ENCODE data around the gene FKBP14.

The FKBP14 gene

GRCh38 chr7:29996321-29996720, 30.2 kb downstream of the FKBP14 start:
- DNase-seq (ENCODE audit: low read depth) = peak; percentile 23
- TF ChIP-seq CTCF (conservative IDR thresholded peaks at IDR 0.05; ENCODE audit: low read length) = no peak
- H3K4me3 ChIP-seq (ENCODE audit: low read length) = no peak overlapping the region

GRCh38 chr7:29995652-29996051, 30.9 kb downstream of the FKBP14 start:
- no peak for DNase-seq (ENCODE audit: low read depth)
- no peak overlapping the region for H3K4me3 ChIP-seq (ENCODE audit: low read length)
- TF ChIP-seq CTCF (conservative IDR thresholded peaks at IDR 0.05; ENCODE audit: low read length) = no peak

GRCh38 chr7:29993140-29993539, 33.4 kb downstream of the FKBP14 start:
- no peak for TF ChIP-seq CTCF (conservative IDR thresholded peaks at IDR 0.05; ENCODE audit: low read length)
- H3K4me3 ChIP-seq (ENCODE audit: low read length) = no peak overlapping the region
- no peak for DNase-seq (ENCODE audit: low read depth)

GRCh38 chr7:29991937-29992336, 34.6 kb downstream of the FKBP14 start:
- no peak for TF ChIP-seq CTCF (conservative IDR thresholded peaks at IDR 0.05; ENCODE audit: low read length)
- DNase-seq (ENCODE audit: low read depth) = no peak
- no peak overlapping the region for H3K4me3 ChIP-seq (ENCODE audit: low read length)

GRCh38 chr7:29990931-29991330, 35.6 kb downstream of the FKBP14 start:
- no peak for TF ChIP-seq CTCF (conservative IDR thresholded peaks at IDR 0.05; ENCODE audit: low read length)
- no peak for DNase-seq (ENCODE audit: low read depth)
- no peak overlapping the region for H3K4me3 ChIP-seq (ENCODE audit: low read length)

GRCh38 chr7:29989257-29989995, 37.1 kb downstream of the FKBP14 start, which contains the start of gene SCRN1:
Gene SCRN1, minus strand, starts transcription at chr7:29989801. Its CDS starts 20,734 bp downstream, at chr7:29969067.
- DNase-seq (ENCODE audit: low read depth) = peak; percentile 32
- H3K4me3 ChIP-seq (ENCODE audit: low read length) = peak within 1 kb of the TSS; percentile 81
- no peak for TF ChIP-seq CTCF (conservative IDR thresholded peaks at IDR 0.05; ENCODE audit: low read length)

All from AG10803 (cell line).